Lung (tissue), 12 donors: ENCODE data around the gene WWC2. TPM values are rescaled to one million over a fixed set of nuclear protein-coding genes. Genes with fewer than 3 reads are reported as not detected.

Experiments
- ATAC-seq: fragments of 200-7000 bp; cut with Tn5 transposase; one replicate; pipeline ENCODE4 v1.9.1; 2020; ENCODE audit warnings: moderate number of reproducible peaks; ENCODE audit not compliant: insufficient read depth, low FRiP score
- DNase-seq, 3 donors: peaks; one replicate each; pipeline ENCODE4 v3.0.0-alpha.2; 2013 to 2017
- H3K27ac ChIP-seq, 2 donors: one replicate each; pipeline ENCODE4 v1.5.1; 2013; ENCODE audit warnings: mild to moderate bottlenecking in 2 of 2, moderate library complexity in 2 of 2, control low read depth in 1 of 2, inconsistent platforms in 1 of 2, low read depth in 1 of 2, low read length in 1 of 2
- H3K27me3 ChIP-seq, 3 donors: one replicate each; pipeline ENCODE4 v1.5.1; 2013; ENCODE audit warnings: low read length in 2 of 3; ENCODE audit not compliant: control insufficient read depth in 3 of 3, insufficient read depth in 3 of 3
- H3K36me3 ChIP-seq, 4 donors: one replicate each; pipeline ENCODE4 v1.5.1; 2013; ENCODE audit warnings: low read length in 4 of 4, mild to moderate bottlenecking in 1 of 4, moderate library complexity in 1 of 4; ENCODE audit not compliant: control insufficient read depth in 4 of 4, insufficient read depth in 4 of 4
- H3K4me1 ChIP-seq, 5 donors: one replicate each; pipeline ENCODE4 v1.5.1; 2013; ENCODE audit warnings: low read length in 5 of 5, mild to moderate bottlenecking in 2 of 5, moderate library complexity in 1 of 5; ENCODE audit not compliant: control insufficient read depth in 5 of 5, insufficient read depth in 5 of 5
- H3K4me3 ChIP-seq: one replicate; pipeline ENCODE4 v1.5.1; 2013; ENCODE audit warnings: mild to moderate bottlenecking, control low read depth, moderate library complexity
- H3K9ac ChIP-seq, 2 donors: one replicate each; pipeline ENCODE4 v1.5.1; 2013; ENCODE audit warnings: low read length in 2 of 2, control low read depth in 1 of 2; ENCODE audit not compliant: insufficient read depth in 1 of 2
- H3K9me3 ChIP-seq, 4 donors: one replicate each; pipeline ENCODE4 v1.5.1; 2013; ENCODE audit warnings: low read length in 3 of 4, mild to moderate bottlenecking in 1 of 4, moderate library complexity in 1 of 4; ENCODE audit not compliant: control insufficient read depth in 4 of 4, insufficient read depth in 3 of 4
- CTCF ChIP-seq: IDR thresholded peaks from 2 replicates; pipeline ENCODE4 v1.5.1; 2012; ENCODE audit warnings: mild to moderate bottlenecking; ENCODE audit errors: control extremely low read depth, extremely low read depth
- WGBS, 2 donors: extraction: QIAGEN DNeasy Blood & Tissue Kit; methylation state at CpG; one replicate each; pipeline ENCODE4 v1.1.7; 2013; 5-methylcytosine and 5-hydroxymethylcytosine counted together
- polyA plus RNA-seq, 2 donors: library from polyadenylated mRNA; stranded (reverse); fragments of 200-250 nt; gene quantifications; one replicate each; pipeline ENCODE4 v1.2.1, GENCODE V29; 2013
- total RNA-seq, 2 donors: library from RNA; depleted of rRNA in 1 of 2; stranded (reverse); fragments of >200 nt in 1 of 2; gene quantifications; one replicate each; pipeline ENCODE4 v1.2.1, GENCODE V29; 2014 to 2021
- donor health status: control.
- donor health status: control.
- donor health status: Bipolar disorder and iron deficiency.
- donor health status: healthy.
- donor health status: DM: yes; HTN: yes; CAD: no.

WWC2 gene
- total and polyA plus RNA-seq, 4 donors: 15.6 to 124 (median 45.2) TPM

DNA sequence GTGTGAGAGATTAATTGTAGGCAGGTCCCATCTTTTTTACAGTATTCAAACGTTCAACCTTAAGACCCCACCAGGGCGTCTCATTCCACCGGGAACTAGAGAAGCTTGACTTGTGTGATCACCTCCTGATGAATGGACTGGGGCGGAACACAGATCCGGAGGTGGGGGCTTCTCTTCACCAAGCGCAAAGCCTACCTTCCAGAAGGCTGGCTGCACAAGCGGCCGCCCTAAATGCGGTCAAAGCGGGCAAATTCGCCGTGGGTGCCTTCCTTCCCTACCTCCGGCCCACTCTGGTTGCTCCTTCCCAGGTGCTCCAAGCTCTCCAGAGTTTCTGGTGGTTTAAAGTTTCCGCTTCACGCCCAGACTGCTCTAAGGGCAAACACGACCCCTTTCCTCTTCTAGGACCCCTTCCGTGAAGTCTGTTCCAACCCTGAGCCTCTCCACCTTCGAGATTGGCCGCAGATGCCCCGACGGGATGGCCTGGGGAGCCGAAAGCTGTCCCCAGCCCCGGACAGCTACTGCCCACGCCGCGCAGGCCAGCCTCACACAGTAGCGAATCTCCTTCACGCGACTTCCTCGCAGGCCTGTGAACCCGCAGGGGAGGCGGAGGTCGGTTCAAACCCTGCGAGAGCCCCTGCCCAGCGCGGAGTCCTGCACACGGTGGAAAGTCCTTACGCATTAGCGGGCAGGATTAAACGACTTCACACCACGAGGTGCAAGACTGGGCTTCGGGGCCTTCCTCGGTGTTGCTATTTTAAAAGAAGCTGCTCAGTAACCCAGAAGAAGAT lies 1.6 kb upstream of the WWC2 start:
- H3K4me1 ChIP-seq: peaks cover 0 to 23% (median 5%) of the 10 kb centered on the region in 5 donors
- ATAC-seq: no peak
- no peaks in the 10 kb centered on the region for H3K27me3 ChIP-seq
- TF ChIP-seq CTCF: no peak
- peak overlapping the region; percentile 78 to 80 for H3K9ac ChIP-seq
- H3K27ac ChIP-seq: peak overlapping the region; percentile 98 to 99
- H3K4me3 ChIP-seq: peak overlapping the region; percentile 96
- peaks cover 0 to 3% (median 0%) of the 10 kb centered on the region in 4 donors for H3K9me3 ChIP-seq
- no peak for DNase-seq
- no peaks in the 10 kb centered on the region for H3K36me3 ChIP-seq
- 23 to 34% methylated on average over 43 of the region's 43 CpGs for WGBS, 2 donors

- peak overlapping the region; percentile 96 for H3K4me3 ChIP-seq
- H3K9me3 ChIP-seq: peaks cover 0 to 3% (median 0%) of the 10 kb centered on the region in 4 donors
- peaks cover 0 to 23% (median 6%) of the 10 kb centered on the region in 5 donors for H3K4me1 ChIP-seq
- peak overlapping the region; percentile 80 to 86 for H3K9ac ChIP-seq
- TF ChIP-seq CTCF: no peak
- DNase-seq (peak; percentile 67 to 70 (median 68)), ATAC-seq (peak; percentile 36)
- H3K27me3 ChIP-seq: no peaks in the 10 kb centered on the region
- no peaks in the 10 kb centered on the region for H3K36me3 ChIP-seq
- 1% methylated on average over 53 to 79 of the region's 79 CpGs for WGBS, 2 donors
- peak overlapping the region; percentile 98 to 99 for H3K27ac ChIP-seq
Observed at GRCh38 chr4:183098019-183098722, 886 bp upstream of the WWC2 start.

DNA sequence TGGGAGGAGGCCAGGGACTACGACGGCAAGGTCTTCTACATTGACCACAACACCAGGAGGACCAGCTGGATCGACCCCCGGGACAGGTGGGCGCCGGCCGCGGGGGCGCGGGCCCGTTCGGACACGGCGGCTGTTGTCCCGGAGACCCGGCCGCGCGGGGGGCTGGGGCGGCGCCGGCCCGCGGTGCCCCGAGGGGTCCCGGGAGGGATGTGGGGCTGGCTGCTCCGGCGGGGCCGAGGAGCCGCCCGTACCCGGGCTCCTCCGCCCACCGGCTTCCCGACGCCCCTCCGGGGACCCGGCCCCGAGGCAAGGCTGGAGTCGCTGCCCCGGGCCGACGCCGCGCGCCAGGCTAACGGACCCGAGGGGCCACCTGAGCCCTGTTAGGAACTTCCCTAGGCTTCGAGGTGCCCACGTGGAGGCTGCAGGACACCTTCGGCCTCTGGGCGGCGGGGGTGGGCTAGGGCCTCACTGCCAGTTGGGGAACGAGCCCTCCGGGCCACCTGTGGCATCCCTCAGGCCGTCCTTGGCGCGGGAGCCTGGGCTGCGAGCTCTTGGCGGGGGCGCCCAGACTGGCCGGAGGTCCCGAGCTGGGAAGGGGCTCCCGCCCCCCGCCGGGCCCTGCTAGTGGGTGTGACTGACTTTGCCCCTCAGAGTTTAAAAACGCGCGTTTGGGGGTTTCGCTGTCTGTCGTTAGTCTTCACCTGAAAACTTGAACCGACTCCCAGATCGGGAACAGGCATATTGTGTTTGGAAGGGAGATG lies 660 bp downstream of the WWC2 start:
- Histone ChIP-seq H3K27ac (peak overlapping the region; percentile 98 to 99), H3K9me3 (peaks cover 0 to 3% (median 0%) of the 10 kb centered on the region in 4 donors), H3K4me3 (peak overlapping the region; percentile 96), H3K4me1 (peaks cover 0 to 23% (median 6%) of the 10 kb centered on the region in 5 donors), H3K9ac (peak overlapping the region; percentile 55 to 63), H3K27me3 (no peaks in the 10 kb centered on the region), H3K36me3 (no peaks in the 10 kb centered on the region)
- peak; percentile 31 to 53 (median 45) for DNase-seq
- TF ChIP-seq CTCF: no peak
- no peak for ATAC-seq
- 1% methylated on average over 43 to 73 of the region's 73 CpGs for WGBS, 2 donors
